GM18520 (cell line): ENCODE data around the gene TBCK.

Experiments used
- ATAC-seq: cut with Tn5 transposase; IDR thresholded peaks from one replicate; pipeline ENCODE4 v1.9.1; 2021; ENCODE audit not compliant: unreplicated experiment

The TBCK gene

DNA sequence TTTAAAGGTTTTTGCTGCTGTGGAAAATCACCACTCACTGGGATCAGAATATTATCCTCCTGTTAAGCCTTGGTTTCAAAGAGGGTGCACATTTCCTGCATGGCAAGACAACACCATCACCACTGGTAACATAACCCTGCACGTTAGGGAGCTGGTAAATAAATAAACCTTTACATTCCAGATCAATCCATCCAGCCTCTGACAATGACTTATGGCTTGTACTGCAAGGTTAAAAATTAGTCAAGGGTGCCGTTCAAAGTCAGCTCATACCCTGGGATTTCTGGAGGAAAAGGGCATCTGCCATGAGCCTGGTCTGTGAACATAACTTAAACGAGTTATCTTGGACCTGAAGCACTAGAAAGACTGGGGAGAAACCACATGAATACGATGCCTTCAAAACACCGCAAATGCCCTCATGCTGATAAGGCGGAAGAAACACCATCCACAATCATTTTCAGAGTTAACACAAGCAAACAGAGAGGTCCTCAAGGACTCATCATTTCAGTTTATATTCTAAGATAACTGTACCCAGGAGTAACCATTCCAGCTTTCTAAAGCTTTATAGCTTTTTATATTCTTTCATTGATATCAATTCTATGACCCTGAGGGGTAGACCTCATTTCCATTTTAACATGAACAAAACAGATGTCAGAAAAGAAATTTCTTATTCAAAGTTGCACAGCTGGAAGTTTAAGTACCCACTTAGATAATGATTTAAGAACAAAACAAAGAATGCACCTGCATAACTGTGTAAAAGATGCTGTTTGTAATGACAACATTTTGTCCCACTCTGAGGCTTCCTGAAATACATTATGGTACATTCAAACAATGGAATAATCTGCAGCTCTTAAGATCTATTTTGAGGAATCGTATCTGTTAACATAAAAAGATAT lies 317.6 kb downstream of the TBCK start:
- no peak for ATAC-seq

DNA sequence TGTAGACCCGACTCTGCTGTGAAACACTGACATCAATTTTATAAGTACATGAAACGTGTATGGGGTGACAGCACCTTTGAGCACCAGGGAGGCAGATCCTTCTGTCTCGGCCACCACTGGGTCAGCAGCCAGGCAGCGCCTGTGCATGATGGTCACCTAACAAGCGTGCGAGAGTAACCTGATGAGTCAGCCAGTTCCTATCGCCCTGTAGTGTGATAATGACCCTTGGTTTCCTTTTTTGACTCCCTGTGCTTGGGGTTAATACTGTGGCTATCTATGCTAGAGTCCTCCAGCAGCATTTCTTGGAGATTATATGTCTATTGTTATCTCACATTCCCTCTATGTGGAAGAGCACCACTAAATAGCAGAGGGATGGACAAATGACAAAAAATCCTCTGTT lies 319.2 kb downstream of the TBCK start:
- ATAC-seq, result no peak

DNA sequence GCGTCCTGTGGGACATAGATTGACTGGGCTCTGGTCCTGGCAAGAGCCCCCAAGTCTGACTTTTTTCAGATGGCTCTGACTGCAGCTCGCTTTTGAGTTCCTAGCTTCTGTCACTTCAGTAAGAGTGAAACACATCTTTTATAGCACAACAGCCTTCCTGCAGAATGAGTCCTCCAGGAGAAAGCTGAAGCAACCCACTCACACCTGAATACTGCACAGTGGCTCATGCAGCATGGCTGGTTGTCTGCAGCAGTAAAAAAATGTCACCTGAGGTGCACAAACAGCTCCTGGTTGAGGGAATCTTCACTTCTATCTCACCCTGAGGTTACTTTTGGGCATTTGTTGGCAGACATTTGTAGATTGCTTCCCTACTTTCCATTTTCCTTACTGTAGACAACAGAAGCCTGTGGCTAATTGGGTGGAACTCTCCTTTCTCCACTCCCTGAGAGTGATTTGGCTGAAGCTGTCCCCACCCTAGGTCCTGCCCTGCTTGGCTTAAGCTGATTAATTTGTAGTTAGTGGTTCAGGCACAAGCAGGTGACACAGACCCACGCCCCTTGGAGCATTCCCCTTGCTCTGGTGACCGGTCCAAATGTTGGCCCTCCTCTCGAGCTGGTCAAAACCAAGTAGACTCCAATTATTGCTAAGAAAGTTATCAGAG lies 321.0 kb downstream of the TBCK start:
- no peak for ATAC-seq

DNA sequence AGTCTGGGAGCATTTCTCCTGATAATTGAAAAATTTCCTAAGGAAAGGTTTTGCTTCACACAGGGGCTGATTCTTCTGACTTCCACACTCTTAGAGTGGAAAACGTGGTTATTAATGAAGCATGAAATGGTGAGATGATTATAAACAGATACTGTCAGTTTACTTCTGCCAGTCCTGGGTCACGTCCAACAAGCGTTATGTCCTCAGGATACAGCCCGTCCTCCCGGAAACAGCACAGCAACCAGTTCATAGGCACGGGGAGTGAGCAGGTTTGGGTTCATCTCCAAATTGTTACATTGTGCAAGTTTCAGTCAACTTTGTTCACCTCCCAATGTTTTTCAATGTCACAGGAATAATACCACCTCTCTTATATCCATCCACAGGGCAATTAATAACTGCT lies 321.9 kb downstream of the TBCK start:
- ATAC-seq, result no peak

DNA sequence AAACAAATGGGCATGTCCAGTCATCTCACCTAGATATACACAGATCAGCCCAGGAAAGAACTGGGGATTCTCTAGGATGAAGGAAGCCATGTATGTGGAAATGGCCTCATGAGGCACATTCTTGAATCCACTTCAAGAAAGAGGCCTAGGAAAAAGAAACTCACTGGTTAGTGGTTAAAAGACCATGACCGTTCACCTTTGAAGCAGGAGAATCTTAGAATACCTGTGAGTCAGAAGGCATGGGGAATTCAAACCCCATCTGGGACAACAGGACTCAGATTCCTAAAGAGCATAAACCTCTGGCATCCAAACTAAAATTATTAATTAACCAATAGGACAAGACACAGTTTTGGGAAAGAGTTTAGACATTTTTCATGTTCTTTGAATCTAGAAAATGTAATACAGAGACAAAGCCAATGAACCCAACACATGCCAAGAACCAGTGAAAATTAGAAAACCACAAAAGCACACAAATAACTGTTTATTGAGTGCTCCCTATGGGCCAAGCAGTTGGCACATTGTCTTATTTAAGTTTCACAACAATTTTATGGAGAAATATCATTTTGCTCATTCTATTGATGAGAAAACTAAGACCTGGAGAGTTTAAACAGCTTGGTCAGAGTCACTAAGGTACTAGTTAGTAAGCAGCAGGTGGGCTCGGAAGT lies 323.2 kb downstream of the TBCK start:
- no peak for ATAC-seq

DNA sequence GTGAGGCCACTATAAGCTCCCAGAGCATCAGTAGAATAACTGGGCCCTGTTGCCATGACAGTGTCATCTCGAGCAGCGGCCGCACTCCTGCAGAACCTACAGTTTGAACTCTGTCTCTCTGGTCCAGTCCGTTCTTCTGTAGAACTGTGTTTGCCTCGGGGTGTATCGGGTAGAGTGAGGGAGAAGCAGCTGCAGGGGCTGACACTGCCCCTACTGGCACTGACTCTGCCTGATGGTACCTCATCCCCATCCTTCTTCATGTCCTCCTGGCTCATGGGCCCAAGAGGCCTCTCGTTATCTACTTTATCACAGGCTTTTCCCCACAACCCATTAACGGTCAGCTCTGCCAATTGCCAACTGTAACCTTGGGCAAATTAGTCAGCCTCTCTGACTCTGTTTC lies 324.3 kb downstream of the TBCK start:
- no peak for ATAC-seq
